ACC112 (cell line): ENCODE results near the gene BIRC5.

Experiments used
- H2AFZ ChIP-seq: fragments of 200-600 bp; sonication (generic); one replicate; pipeline ENCODE4 v1.6.0; 2017; ENCODE audit warnings: antibody characterized with exemption, low read length; ENCODE audit not compliant: unreplicated experiment
- H3K27ac ChIP-seq: fragments of 200-600 bp; sonication (generic); 2 replicates; pipeline ENCODE4 v1.5.1; 2014; ENCODE audit warnings: low read depth, mild to moderate bottlenecking, antibody characterized with exemption, low read length, moderate library complexity
- H3K27me3 ChIP-seq: fragments of 200-600 bp; sonication (generic); 2 replicates; pipeline ENCODE4 v1.6.1; 2014; ENCODE audit warnings: mild to moderate bottlenecking, antibody characterized with exemption, low read length, moderate library complexity, mixed read lengths; ENCODE audit not compliant: insufficient read depth
- H3K36me3 ChIP-seq: fragments of 200-600 bp; sonication (generic); 2 replicates; pipeline ENCODE4 v1.6.1; 2016; ENCODE audit warnings: mild to moderate bottlenecking, antibody characterized with exemption, low read length, moderate library complexity, mixed read lengths; ENCODE audit not compliant: insufficient read depth
- H3K4me1 ChIP-seq: fragments of 200-600 bp; sonication (generic); one replicate; pipeline ENCODE4 v1.6.1; 2016; ENCODE audit warnings: low read length, mixed read lengths; ENCODE audit not compliant: insufficient read depth, unreplicated experiment, control insufficient read depth
- H3K4me3 ChIP-seq: fragments of 200-600 bp; sonication (generic); 2 replicates; pipeline ENCODE4 v1.5.1; 2014; ENCODE audit warnings: mild to moderate bottlenecking, low read depth, low read length
- H3K79me2 ChIP-seq: fragments of 200-600 bp; sonication (generic); one replicate; pipeline ENCODE4 v1.6.0; 2016; ENCODE audit warnings: low read length; ENCODE audit not compliant: control insufficient read depth, unreplicated experiment, insufficient read depth

Gene BIRC5

DNA sequence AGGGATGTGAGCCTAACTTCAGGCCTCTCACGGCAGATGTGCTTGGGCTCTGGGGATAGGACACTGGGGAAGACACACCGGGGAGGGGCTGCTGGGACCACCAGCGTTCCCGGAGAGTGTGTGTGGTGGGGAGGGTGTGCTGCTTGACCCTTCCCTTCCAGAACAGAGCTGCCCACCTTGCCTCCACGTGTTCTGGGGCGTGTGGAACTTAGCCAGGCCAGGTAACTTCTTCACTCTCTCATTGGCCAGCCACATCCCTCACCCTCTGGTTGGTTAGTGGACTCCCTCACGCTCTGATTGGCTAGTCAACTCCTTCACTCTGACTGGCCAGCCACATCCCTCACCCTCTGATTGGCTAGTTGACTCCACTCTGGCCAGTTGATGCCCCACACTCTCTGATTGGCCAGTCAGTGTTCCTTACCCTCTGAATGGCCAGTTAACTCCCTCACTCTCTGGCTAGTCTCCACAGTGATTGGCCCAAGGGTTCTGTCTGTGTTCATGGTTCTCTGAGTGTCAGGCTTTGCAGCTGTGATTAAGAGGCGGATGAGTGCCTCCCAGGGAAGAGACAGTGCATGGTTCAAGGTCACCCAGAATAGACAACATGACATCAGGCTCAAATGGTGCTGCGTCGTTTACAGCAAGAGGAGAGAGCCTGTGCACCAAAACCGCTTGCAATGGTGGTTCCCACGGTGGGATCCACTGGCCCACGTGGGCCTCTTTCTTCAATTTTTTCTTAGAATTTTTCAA lies 27.4 kb downstream of the BIRC5 start:
- H3K27ac ChIP-seq = no peak overlapping the region
- no peaks in the 10 kb centered on the region for H3K79me2 ChIP-seq
- no peaks in the 10 kb centered on the region for H3K36me3 ChIP-seq
- no peaks in the 10 kb centered on the region for H3K27me3 ChIP-seq
- no peak overlapping the region for H2AFZ ChIP-seq
- no peaks in the 10 kb centered on the region for H3K4me1 ChIP-seq
- no peak overlapping the region for H3K4me3 ChIP-seq

DNA sequence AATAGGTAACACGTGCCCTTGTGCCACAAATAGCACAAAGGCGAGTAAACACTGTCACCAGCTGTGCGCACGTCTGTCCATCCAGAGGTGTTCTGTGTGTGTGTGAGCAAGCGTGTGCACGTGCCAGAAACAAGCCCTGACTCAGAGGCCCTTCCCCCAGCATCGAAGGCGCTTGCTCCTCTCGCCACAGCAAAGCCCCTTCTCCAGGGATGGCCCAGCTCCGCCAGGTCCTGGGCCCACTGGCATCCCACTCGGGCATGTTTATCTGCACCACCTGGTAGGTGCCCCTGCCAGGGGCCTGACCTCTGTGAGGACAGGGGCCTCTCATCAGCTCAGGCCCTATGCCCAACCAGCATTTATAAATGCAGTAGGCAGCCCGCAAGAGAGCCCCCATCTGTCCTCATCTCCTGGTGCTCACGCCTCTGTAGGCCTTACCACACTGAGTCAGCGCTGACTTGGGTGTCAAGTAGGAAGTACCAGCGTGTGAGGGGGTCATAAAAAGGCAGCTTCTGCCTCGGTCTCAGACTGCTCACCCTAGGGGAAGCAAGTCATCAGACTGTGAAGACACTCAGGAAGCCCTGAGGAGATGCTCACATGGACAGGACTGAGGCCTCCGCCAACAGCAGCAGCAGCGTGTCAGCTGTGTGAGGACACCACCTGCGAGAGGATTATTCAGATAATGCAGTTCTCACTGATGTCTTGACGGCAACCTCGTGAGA lies 28.1 kb downstream of the BIRC5 start:
- Histone ChIP-seq H3K27ac (no peak overlapping the region), H3K4me1 (no peaks in the 10 kb centered on the region), H3K79me2 (no peaks in the 10 kb centered on the region), H2AFZ (no peak overlapping the region), H3K27me3 (no peaks in the 10 kb centered on the region), H3K4me3 (no peak overlapping the region), H3K36me3 (no peaks in the 10 kb centered on the region)

DNA sequence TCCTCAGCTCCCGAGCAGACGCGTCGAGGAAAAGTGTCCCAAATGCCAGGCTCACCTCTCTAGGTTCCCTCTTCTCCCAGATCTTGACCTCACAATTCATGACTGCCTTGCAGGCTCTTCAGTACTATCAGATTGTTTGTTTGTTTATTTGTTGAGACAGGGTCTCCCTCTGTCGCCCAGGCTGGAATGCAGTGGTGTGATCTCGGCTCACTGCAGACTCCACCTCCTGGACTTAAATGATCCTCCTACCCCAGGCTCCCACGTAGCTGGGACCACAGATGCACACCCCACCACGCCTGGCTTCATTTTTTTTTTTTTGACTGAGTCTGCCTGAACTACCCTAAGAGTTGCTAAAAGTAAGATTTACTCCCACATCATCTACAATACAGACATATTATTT lies 33.3 kb downstream of the BIRC5 start:
- Histone ChIP-seq H3K27ac (no peak overlapping the region), H3K36me3 (no peaks in the 10 kb centered on the region), H2AFZ (no peak overlapping the region), H3K27me3 (no peaks in the 10 kb centered on the region), H3K79me2 (no peaks in the 10 kb centered on the region), H3K4me1 (peaks cover 2% of the 10 kb centered on the region), H3K4me3 (no peak overlapping the region)

DNA sequence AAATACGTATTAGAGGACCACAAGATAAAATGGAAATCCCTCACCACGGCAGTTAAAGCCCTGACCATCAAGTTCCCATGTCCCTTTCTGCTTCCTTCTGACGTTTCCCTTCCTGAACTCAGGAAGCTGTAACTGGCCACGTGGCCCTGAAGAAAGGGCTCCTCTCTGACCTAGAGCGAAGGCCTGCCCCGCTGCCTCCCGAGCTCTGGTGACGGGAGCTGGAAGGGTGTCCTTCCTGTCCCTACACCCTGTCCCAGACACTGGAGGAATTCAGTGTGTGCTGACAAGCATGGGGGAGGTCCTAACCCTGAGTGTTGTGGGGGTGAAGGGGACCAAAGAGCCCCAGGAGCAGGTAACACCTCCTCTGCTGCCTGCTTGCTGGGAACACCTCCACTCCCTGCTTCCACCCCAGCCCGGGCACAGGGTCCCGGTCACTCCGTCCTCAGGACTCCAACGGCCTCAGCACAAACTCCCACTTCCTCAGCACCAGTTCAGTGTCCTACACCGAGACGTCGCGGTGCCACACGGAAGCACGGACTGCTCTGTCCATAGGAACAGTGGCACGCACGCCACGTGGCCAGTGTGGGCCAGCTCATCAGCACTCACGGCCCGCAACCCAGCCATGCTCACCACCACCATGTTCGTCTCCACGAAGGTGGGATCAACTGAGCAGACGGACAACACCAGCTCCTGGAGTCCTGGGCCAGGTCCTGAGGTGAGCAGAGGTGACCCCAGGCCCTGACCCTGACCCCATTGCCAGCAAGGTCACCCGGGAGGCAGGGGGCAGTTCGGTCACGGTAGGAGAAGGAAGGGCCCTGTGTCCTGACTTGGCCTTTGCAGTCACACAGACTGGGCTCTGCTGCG lies 34.2 kb downstream of the BIRC5 start:
- Histone ChIP-seq H3K4me1 (peaks cover 2% of the 10 kb centered on the region), H3K27ac (no peak overlapping the region), H3K79me2 (no peaks in the 10 kb centered on the region), H3K4me3 (no peak overlapping the region), H3K27me3 (no peaks in the 10 kb centered on the region), H2AFZ (no peak overlapping the region), H3K36me3 (no peaks in the 10 kb centered on the region)

DNA sequence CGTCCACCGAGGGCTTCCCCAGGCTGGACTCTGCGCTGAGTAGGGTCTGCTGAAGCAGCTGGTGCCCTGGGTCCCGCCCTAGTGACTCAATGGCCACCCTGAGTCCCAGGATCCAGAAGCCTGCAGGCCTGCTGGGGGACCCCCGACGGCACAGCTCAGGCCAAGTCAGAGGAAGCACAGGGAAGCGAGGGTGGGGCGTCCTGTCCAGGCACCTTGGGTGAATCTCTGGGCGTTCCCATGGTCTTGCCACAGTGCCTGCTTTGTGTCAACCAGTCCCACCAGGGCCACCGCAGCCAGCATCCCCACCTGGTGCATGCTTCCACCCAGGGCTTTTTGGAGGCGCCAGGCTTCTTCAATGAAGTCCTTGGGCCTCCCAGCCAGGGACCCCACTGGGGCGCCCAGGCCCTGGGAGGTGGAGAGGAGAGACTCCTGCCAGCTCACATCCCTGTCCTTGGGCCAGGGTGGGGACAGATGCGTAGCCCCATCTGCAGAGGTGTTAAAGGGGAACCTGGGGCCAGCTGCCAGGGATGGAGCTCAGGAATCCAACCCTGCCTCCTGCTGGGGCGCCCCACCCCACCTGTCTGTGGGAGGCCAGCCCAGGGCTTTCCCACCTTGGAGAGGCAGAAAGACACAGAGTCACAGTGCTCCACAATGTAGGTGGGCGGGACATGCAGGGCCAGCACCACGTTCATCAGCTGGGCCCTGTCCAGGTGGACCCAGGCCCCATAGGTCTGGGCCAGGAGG lies 35.2 kb downstream of the BIRC5 start:
- H3K4me1 ChIP-seq = peaks cover 2% of the 10 kb centered on the region
- no peak overlapping the region for H2AFZ ChIP-seq
- no peak overlapping the region for H3K4me3 ChIP-seq
- H3K36me3 ChIP-seq = no peaks in the 10 kb centered on the region
- H3K27ac ChIP-seq = no peak overlapping the region
- no peaks in the 10 kb centered on the region for H3K79me2 ChIP-seq
- no peaks in the 10 kb centered on the region for H3K27me3 ChIP-seq

DNA sequence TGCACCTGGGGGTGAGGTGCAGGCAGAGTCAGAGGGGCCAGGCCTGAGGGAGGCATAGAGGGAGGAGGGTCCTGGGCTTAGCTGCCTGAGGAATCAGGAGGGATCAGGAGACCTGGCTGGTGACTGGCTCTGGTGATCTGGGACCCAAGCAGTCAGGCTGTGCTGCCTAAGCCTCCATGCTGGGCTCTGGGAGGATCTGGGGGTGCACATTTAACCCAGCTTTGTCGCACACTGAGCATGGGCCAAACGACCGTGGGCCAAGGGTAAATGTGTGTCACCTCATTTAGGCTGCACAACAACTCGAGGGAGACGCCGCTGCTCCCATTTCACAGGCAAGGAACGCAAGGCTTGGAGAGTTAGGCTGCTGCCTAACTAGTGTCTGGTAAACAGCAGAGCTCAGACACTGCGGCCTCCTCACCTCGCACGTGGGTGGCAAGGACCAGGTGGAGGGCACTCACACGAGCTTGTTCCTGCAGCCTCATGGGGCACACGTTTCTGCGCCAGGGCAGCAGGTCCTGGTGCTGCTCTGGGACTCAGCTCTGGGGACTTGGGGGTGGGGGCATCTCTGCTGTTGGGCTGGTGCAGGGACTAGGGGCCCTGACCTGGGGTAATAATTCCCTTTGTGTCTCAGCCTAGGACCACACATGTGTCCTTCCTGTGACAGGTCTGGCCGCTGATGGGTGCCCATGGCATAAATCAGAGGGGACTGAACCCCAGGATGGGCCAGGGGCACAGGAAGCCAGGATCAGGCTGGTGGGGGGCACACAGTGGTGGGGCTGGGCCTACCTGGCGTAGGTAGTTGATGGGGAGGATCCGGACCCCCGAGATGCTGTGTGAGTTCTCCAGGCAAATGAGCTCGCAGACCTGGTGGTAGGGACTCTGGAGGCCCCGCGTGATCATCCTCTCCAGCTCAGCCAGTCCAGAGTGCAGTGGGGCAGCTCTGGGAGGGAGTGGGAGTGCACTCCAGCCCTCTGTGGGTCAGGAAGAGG lies 36.1 kb downstream of the BIRC5 start:
- peaks cover 2% of the 10 kb centered on the region for H3K4me1 ChIP-seq
- H3K36me3 ChIP-seq = no peaks in the 10 kb centered on the region
- no peak overlapping the region for H2AFZ ChIP-seq
- H3K4me3 ChIP-seq = no peak overlapping the region
- H3K79me2 ChIP-seq = no peaks in the 10 kb centered on the region
- H3K27ac ChIP-seq = no peak overlapping the region
- H3K27me3 ChIP-seq = no peaks in the 10 kb centered on the region

DNA sequence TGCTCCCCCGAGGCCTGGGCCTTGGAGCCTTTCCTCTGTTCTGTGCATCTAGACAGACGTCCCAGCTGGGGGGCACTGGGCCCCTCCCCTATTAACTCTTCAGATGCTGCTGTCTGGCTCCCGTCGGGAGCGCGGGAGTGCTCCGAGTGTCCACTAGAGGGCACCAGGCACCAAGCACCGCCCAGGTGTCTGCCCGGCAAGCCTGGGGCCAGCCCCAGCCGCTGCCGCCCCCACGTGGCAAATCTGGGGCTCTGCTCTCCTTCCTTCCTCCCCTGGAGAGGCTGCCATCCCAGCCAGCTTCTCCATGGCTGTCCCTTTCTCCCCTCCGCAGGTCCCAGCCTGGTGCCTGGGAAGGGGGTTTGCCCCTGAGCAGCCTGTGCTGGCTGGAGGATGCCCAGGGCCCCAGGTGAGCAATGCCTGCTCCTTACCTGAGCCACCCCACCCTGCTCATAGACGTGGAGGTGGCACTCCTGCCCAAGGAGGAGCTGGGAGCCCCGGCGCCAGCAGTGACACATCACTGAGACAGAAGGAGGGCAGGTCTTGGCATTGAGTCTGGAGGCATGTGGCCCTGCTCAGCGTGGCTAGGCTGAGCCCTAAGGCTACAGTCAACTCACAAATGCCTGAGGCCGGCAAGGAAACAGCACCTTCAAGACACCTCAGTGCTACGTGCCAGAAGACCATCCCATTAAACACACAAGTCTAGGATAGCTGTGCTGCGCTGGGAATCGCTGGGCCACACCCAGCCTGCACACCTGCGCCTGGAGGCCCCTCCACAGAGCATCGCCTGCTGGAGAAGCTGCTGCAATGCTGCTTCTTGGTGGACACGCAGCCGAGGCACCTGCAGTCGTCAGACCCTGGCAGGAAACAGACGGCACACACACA lies 37.1 kb downstream of the BIRC5 start:
- no peaks in the 10 kb centered on the region for H3K79me2 ChIP-seq
- peaks cover 2% of the 10 kb centered on the region for H3K4me1 ChIP-seq
- H3K27me3 ChIP-seq = no peaks in the 10 kb centered on the region
- H3K4me3 ChIP-seq = 0 out of 2 replicates have a peak overlapping the region, but pooled peaks have one; percentile 33
- H2AFZ ChIP-seq = peak overlapping the region; percentile 44
- no peaks in the 10 kb centered on the region for H3K36me3 ChIP-seq
- H3K27ac ChIP-seq = no peak overlapping the region

DNA sequence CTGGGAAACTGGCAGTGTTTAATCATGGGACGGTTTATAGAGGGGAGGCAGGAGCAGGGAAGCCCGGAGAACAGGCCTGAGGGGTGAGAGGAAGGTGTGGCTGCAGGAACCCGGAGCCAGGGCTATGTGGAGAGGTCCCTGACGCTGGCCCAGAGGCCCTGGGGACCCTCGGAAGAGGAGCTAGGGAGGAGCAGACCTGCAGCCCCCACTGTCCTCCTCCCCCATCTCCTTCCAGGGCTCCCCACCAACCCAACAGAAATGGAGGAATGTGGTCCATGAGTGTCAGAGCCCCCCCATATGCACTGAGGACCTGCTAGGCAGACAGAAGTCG lies 37.7 kb downstream of the BIRC5 start:
- no peaks in the 10 kb centered on the region for H3K36me3 ChIP-seq
- H3K79me2 ChIP-seq = no peaks in the 10 kb centered on the region
- no peaks in the 10 kb centered on the region for H3K27me3 ChIP-seq
- no peak overlapping the region for H2AFZ ChIP-seq
- no peak overlapping the region for H3K27ac ChIP-seq
- no peak overlapping the region for H3K4me3 ChIP-seq
- peaks cover 2% of the 10 kb centered on the region for H3K4me1 ChIP-seq

DNA sequence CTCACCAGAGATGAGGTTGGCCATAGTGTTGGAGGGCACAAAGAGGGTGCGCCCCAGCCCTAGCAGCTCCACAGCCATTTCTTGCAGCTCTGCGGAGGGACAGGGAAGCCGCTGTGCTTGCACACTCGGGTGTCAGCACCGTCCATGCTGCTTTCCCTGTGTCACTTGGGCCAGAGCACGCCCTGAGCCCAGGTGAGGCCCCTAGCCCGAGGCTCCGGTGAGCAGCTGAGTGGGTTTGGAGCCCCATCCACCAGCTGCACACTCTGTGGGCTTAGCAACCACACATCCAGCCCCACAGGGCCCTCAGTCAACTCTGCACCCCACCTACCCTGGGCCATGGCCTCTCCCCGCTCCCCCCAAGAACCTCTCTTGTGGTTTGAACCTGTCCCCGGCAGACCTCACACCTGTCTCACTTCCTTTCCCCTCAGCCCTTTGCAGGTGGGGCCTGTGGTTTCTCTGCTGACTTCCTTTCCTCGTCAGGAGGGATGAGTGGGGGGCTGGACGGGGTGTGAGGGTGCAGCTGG lies 38.1 kb downstream of the BIRC5 start:
- no peaks in the 10 kb centered on the region for H3K27me3 ChIP-seq
- peaks cover 2% of the 10 kb centered on the region for H3K4me1 ChIP-seq
- no peak overlapping the region for H2AFZ ChIP-seq
- H3K27ac ChIP-seq = no peak overlapping the region
- H3K79me2 ChIP-seq = no peaks in the 10 kb centered on the region
- H3K4me3 ChIP-seq = no peak overlapping the region
- H3K36me3 ChIP-seq = no peaks in the 10 kb centered on the region
